GM10248 (cell line): ENCODE measurements around the gene WDTC1.

ENCODE experiments used
- CTCF ChIA-PET: fragments of 300-600 bp; sonication (Branson Sonifier 250); formaldehyde crosslinking; extraction: SDS; loops from one replicate; lab custom pipeline; 2021; ENCODE audit warnings: antibody characterized with exemption; lab: Yijun Ruan, JAX
- POLR2A ChIA-PET: fragments of 350-650 bp; sonication (Branson Sonifier 250); formaldehyde crosslinking; extraction: SDS; loops from one replicate; lab custom pipeline; 2020; ENCODE audit warnings: antibody characterized with exemption; lab: Yijun Ruan, JAX
- DNase-seq: peaks from one replicate; pipeline ENCODE4 v3.0.0; 2012; ENCODE audit errors: extremely low spot score
- TF ChIP-seq, protein P1 (sequence below): IDR thresholded peaks from 2 replicates; pipeline ENCODE4 v1.5.1; 2012; ENCODE audit warnings: mild to moderate bottlenecking, low read depth; ENCODE audit errors: extremely low read depth, missing control alignments, control extremely low read depth

WDTC1 gene

DNA sequence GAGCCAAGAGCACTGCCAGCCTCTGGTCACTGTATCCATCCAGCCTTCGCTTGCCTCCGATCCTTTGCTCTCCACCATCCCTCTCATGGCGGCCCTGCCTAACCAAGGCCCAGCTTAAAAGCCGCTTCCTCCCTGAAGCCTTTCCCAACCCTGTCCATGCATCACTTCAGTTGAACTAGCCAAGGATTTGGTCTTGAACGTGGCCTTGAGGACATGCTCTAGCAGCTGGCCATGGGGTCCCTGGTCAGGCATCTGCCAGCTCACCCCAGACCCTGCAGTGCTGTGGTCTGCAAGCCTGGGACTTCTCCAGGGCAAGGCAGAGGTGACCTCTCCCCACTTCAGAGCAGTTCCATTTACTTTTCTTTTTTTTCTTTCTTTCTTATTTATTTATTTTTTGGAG is 102.3 kb downstream of the WDTC1 start:
- DNase-seq: no peak

DNA sequence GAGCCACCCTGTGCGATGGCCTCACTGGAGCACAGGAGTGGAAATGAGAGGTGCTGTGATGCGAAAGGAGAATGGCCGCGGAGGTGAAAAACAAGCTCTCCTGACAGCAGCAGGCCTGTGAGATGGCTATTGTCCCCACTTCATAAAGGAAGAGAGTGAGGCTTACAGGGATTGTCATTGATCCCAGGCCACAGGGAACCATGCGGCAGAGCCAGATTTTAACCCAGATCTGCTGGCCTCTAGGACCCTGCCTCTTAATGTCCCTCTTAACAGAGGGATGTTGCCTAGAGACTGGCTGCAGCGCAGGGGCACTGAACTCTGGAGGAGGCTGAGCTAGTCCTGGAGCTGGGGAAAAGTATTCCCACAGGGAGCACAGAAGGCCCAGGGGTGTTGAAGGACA is 104.3 kb downstream of the WDTC1 start:
- TF ChIP-seq, protein P1, sequence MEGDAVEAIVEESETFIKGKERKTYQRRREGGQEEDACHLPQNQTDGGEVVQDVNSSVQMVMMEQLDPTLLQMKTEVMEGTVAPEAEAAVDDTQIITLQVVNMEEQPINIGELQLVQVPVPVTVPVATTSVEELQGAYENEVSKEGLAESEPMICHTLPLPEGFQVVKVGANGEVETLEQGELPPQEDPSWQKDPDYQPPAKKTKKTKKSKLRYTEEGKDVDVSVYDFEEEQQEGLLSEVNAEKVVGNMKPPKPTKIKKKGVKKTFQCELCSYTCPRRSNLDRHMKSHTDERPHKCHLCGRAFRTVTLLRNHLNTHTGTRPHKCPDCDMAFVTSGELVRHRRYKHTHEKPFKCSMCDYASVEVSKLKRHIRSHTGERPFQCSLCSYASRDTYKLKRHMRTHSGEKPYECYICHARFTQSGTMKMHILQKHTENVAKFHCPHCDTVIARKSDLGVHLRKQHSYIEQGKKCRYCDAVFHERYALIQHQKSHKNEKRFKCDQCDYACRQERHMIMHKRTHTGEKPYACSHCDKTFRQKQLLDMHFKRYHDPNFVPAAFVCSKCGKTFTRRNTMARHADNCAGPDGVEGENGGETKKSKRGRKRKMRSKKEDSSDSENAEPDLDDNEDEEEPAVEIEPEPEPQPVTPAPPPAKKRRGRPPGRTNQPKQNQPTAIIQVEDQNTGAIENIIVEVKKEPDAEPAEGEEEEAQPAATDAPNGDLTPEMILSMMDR: no peak
- no peak for DNase-seq
- ChIA-PET POLR2A (interaction anchor here (0.7 kb wide), 1 partner anchor 397 kb away, joined by 5 read pairs; no protein-coding TSS in a partner anchor), CTCF (interaction anchor here (1.6 to 9.2 kb wide), 2 partner anchors 18 to 57 kb away, joined by 6 to 112 read pairs; no protein-coding TSS in a partner anchor)

More for the DNA sequence above, 102.3 kb downstream of the WDTC1 start:
- TF ChIP-seq, protein P1: no peak
- POLR2A ChIA-PET: interaction anchor here (0.5 kb wide), 2 partner anchors 482 to 1312 kb away, joined by 3 read pairs; partner anchors contain the start of gene RNU11
- CTCF ChIA-PET: interaction anchor here (1.1 to 2.0 kb wide), 5 partner anchors 10 to 60 kb away, joined by 3 to 7 read pairs (median 6); no protein-coding TSS in a partner anchor

- TF ChIP-seq, protein P1: no peak
- DNase-seq: no peak
- CTCF ChIA-PET: interaction anchor here (1.4 to 9.2 kb wide), 5 partner anchors 12 to 56 kb away, joined by 4 to 112 read pairs (median 6); no protein-coding TSS in a partner anchor
- POLR2A ChIA-PET: no interaction called here
Measured at GRCh38 chr1:27339213-27339612, 104.8 kb downstream of the WDTC1 start.

- ChIA-PET CTCF (interaction anchor here (0.7 to 9.2 kb wide), 11 partner anchors 9 to 215 kb away, joined by 3 to 112 read pairs (median 4); no protein-coding TSS in a partner anchor), POLR2A (no interaction called here)
- TF ChIP-seq, protein P1: no peak
- DNase-seq: peak; percentile 83
Measured at GRCh38 chr1:27341525-27342252, 107.3 kb downstream of the WDTC1 start, which contains the start of gene SYTL1. TSS of gene SYTL1 (plus strand) at chr1:27342022. CDS start at chr1:27345335, 3,313 bp downstream.

DNA sequence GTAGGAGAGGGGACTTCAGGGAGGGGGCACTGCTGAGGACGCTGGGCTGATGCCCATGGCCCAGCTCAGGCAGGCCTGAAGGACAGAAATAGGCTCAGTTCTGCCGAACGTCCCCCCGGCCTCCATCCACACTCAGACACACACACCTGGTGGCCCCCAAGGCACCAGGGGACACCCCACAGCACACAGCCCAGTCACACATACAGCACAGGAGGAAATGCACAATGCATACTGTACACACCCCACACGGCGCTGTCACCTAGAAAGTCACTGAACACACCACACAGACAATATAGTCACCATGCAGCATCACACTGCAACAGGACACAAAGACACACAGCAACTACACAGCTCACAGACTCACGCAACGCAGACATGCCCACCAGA is 108.0 kb downstream of the WDTC1 start:
- ChIA-PET POLR2A (no interaction called here), CTCF (interaction anchor here (0.7 to 9.2 kb wide), 12 partner anchors 9 to 214 kb away, joined by 3 to 112 read pairs (median 4); no protein-coding TSS in a partner anchor)
- DNase-seq: no peak
- TF ChIP-seq, protein P1: no peak

DNA sequence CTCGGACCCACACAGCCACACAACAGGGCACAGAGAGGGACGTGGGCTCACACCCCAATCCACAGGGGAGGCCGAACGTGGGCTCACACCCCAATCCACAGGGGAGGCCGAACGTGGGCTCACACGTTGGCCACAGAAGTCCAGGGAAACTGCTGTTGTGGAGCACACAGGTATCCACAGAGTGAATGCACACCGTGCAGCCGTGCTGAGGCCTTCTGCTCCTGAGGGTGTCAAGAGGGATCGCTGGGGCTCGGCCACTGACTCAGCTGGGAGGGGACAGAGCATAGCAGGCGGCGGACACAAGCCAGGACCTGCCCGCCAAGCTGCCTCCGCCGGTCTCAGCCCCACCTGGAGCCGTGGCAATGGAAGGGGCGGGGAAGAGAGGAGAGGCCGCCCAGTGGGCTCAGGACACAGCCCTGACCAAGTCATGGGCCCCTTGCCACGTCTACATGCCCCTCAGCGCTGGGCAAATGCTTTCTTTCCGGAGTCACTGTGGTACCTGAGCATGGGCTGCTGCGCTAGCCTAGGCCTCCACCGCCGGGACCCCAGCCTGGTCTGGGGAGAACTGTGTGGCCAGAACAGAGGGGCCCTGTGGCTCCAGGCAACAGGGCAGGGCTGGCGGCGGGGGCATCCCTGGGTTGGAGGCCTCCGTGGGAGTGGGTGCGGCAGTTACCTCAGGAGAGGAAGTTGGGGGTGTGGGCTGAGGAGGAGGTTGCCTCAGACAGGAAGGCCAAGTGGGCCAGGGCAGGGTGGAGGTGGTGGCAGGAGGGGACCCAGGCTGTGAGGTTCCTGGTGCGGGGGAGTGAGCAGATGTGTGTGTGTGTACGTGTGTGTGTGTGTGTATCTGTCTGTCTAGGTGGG is 108.6 kb downstream of the WDTC1 start:
- TF ChIP-seq, protein P1: no peak
- CTCF ChIA-PET: interaction anchor here (0.7 to 9.2 kb wide), 11 partner anchors 10 to 55 kb away, joined by 3 to 112 read pairs (median 4); partner anchors contain the start of gene MAP3K6

More for the DNA sequence above, 108.6 kb downstream of the WDTC1 start:
- peak; percentile 66 for DNase-seq
- POLR2A ChIA-PET: no interaction called here
